Adrenal gland (tissue), 5 donors: ENCODE results near the gene LATS1.

Experiments
- POLR2A ChIP-seq, 2 donors: fragments of 450-650 bp; IDR thresholded peaks; one replicate each; pipeline ENCODE4 v1.6.1; 2017; ENCODE audit warnings: antibody characterized with exemption in 2 of 2, mild to moderate bottlenecking in 2 of 2, moderate library complexity in 1 of 2
- TF ChIP-seq, protein P1 (sequence below), 6 experiments: fragments of 450-650 bp in 4 of 6; fragments of 200-600 bp in 2 of 6; sonication (generic) in 1 of 6; IDR thresholded peaks; 1 replicate in 5 of 6; 2 replicates in 1 of 6; pipeline versions ENCODE4 v1.5.1 to v1.8.0; 2016 to 2021; ENCODE audit warnings: antibody characterized with exemption in 6 of 6, mild to moderate bottlenecking in 2 of 6, moderate library complexity in 1 of 6
- donor health status: DM: no; HTN: no; CAD: no.

DNA sequence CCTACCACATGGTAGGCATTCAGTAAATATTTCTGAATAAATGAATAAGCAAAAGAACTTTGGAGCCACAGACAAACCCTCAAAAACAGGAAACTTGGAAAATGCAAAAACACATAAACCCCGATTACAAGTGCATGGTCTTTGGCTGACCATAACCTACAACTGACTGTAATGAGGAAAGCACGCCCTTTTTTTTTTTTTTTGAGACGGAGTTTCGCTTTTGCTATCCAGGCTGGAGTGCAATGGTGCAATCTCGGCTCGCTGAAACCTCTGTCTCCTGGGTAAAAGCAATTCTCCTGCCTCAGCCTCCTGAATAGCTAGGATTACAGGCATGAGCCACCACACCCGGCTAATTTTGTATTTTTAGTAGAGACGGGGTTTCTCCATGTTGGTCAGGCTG is 11.9 kb upstream of the LATS1 start:
- TF ChIP-seq POLR2A (IDR thresholded peaks at IDR 0.05): no peak
- TF ChIP-seq, protein P1, sequence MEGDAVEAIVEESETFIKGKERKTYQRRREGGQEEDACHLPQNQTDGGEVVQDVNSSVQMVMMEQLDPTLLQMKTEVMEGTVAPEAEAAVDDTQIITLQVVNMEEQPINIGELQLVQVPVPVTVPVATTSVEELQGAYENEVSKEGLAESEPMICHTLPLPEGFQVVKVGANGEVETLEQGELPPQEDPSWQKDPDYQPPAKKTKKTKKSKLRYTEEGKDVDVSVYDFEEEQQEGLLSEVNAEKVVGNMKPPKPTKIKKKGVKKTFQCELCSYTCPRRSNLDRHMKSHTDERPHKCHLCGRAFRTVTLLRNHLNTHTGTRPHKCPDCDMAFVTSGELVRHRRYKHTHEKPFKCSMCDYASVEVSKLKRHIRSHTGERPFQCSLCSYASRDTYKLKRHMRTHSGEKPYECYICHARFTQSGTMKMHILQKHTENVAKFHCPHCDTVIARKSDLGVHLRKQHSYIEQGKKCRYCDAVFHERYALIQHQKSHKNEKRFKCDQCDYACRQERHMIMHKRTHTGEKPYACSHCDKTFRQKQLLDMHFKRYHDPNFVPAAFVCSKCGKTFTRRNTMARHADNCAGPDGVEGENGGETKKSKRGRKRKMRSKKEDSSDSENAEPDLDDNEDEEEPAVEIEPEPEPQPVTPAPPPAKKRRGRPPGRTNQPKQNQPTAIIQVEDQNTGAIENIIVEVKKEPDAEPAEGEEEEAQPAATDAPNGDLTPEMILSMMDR (IDR thresholded peaks at IDR 0.05): no peak
